Measurements from ENCODE around the gene COG3.

COG3 gene

GRCh38 chr13:45448965-45449559, 15.7 kb upstream of the COG3 start:
- DNase-seq, result no peak

GRCh38 chr13:45451282-45451681, 13.5 kb upstream of the COG3 start:
- DNase-seq, result no peak

GRCh38 chr13:45454204-45454603, 10.5 kb upstream of the COG3 start:
- DNase-seq, result no peak

GRCh38 chr13:45456196-45456972, 8.4 kb upstream of the COG3 start:
- DNase-seq, result no peak

GRCh38 chr13:45464141-45464686, 525 bp upstream of the COG3 start:
- DNase-seq, result no peak

- no peak for DNase-seq
These were observed 1.6 kb downstream of the COG3 start for GRCh38 chr13:45466359-45466758.

- no peak for DNase-seq
These were observed 3.9 kb downstream of the COG3 start for GRCh38 chr13:45468635-45469034.

GRCh38 chr13:45472171-45472705, 7.5 kb downstream of the COG3 start:
- DNase-seq, result no peak

GRCh38 chr13:45473627-45474026, 8.9 kb downstream of the COG3 start:
- DNase-seq, result no peak

- no peak for DNase-seq
These were observed 10.1 kb downstream of the COG3 start for GRCh38 chr13:45474584-45475454.

- DNase-seq, result no peak
These were observed 14.9 kb downstream of the COG3 start for GRCh38 chr13:45479661-45480060.

GRCh38 chr13:45481688-45482087, 16.9 kb downstream of the COG3 start:
- no peak for DNase-seq

- no peak for DNase-seq
These were observed 17.9 kb downstream of the COG3 start for GRCh38 chr13:45482571-45483173.

- no peak for DNase-seq
These were observed 22.9 kb downstream of the COG3 start for GRCh38 chr13:45487604-45488003.

GRCh38 chr13:45490068-45490467, 25.3 kb downstream of the COG3 start:
- DNase-seq, result no peak

GRCh38 chr13:45492538-45492937, 27.8 kb downstream of the COG3 start:
- no peak for DNase-seq

GRCh38 chr13:45496942-45497341, 32.2 kb downstream of the COG3 start:
- no peak for DNase-seq

GRCh38 chr13:45500492-45501174, 35.9 kb downstream of the COG3 start:
- no peak for DNase-seq

- no peak for DNase-seq
These were observed 36.4 kb downstream of the COG3 start for GRCh38 chr13:45501175-45501526.

GRCh38 chr13:45503658-45504057, 38.9 kb downstream of the COG3 start:
- DNase-seq, result no peak

- DNase-seq, result no peak
These were observed 42.1 kb downstream of the COG3 start for GRCh38 chr13:45506811-45507210.

GRCh38 chr13:45508776-45509175, 44.0 kb downstream of the COG3 start:
- no peak for DNase-seq
